Measurements from ENCODE around the gene RESP18.

- TF ChIP-seq, protein P1, sequence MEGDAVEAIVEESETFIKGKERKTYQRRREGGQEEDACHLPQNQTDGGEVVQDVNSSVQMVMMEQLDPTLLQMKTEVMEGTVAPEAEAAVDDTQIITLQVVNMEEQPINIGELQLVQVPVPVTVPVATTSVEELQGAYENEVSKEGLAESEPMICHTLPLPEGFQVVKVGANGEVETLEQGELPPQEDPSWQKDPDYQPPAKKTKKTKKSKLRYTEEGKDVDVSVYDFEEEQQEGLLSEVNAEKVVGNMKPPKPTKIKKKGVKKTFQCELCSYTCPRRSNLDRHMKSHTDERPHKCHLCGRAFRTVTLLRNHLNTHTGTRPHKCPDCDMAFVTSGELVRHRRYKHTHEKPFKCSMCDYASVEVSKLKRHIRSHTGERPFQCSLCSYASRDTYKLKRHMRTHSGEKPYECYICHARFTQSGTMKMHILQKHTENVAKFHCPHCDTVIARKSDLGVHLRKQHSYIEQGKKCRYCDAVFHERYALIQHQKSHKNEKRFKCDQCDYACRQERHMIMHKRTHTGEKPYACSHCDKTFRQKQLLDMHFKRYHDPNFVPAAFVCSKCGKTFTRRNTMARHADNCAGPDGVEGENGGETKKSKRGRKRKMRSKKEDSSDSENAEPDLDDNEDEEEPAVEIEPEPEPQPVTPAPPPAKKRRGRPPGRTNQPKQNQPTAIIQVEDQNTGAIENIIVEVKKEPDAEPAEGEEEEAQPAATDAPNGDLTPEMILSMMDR (IDR thresholded peaks at IDR 0.05) = peak; percentile 93
- no peak for TF ChIP-seq EZH2 (IDR thresholded peaks at IDR 0.05; ENCODE audit: borderline replicate concordance, insufficient read depth, low read depth, low read length, poor library complexity, severe bottlenecking)
These were observed 33.7 kb downstream of the RESP18 start for GRCh38 chr2:219298759-219299371.
